SK-N-SH treated with all-trans-retinoic acid at 6 μM for 48 hours (cell line): Measurements from ENCODE around the gene RAB44.

Experiments
- CSDC2 ChIP-seq: fragments of 250-450 bp; sonication (Bioruptor Pico); IDR thresholded peaks from 2 replicates; pipeline ENCODE4 v1.5.0; 2020; ENCODE audit warnings: mild to moderate bottlenecking, moderate library complexity
- POU6F1 ChIP-seq: fragments of 250-450 bp; sonication (Bioruptor Pico); IDR thresholded peaks from 2 replicates; pipeline ENCODE4 v1.8.0; 2021; ENCODE audit warnings: low read depth, mild to moderate bottlenecking, moderate library complexity, borderline replicate concordance
- SNAI2 ChIP-seq: fragments of 250-450 bp; sonication (Bioruptor Pico); IDR thresholded peaks from 2 replicates; pipeline ENCODE4 v1.5.0; 2020; ENCODE audit warnings: mild to moderate bottlenecking, moderate library complexity
- ZFP3 ChIP-seq: fragments of 250-450 bp; sonication (Bioruptor Pico); IDR thresholded peaks from 2 replicates; pipeline ENCODE4 v1.5.0; 2020; ENCODE audit warnings: mild to moderate bottlenecking, moderate library complexity
- ZFP30 ChIP-seq: fragments of 450-650 bp; formaldehyde crosslinking; IDR thresholded peaks from 2 replicates; pipeline ENCODE4 v1.5.0; 2022; ENCODE audit warnings: mild to moderate bottlenecking, moderate library complexity

GRCh38 chr6:36757943-36758508 lies 60.4 kb downstream of the RAB44 start:
- no peak for TF ChIP-seq ZFP30 (CRISPR knock-in tag)
- no peak for TF ChIP-seq CSDC2 (CRISPR knock-in tag)
- no peak for TF ChIP-seq POU6F1 (CRISPR knock-in tag)
- TF ChIP-seq ZFP3 (CRISPR knock-in tag): no peak
- no peak for TF ChIP-seq SNAI2
